ENCODE results near the gene PTCH1. TPM values are rescaled to one million over a fixed set of nuclear protein-coding genes. Genes with fewer than 3 reads are reported as not detected.
A peak's percentile ranks its signal among the peaks of the same experiment; 100 is the strongest.

Gene PTCH1
- total RNA-seq (2014; rRNA removed; shearing (Covaris generic)) = 4.3 and 6.8 TPM in 2 replicates

GRCh38 chr9:95516734-95517558 is at the start of gene PTCH1:
PTCH1 (minus strand) TSS chr9:95516971.
- peak; percentile 72 for DNase-seq (ENCODE audit: low read depth)

GRCh38 chr9:95565982-95566381 is 49.2 kb upstream of the PTCH1 start:
- DNase-seq (ENCODE audit: low read depth) = no peak

GRCh38 chr9:95561913-95562312 is 45.1 kb upstream of the PTCH1 start:
- no peak for DNase-seq (ENCODE audit: low read depth)

- no peak for DNase-seq (ENCODE audit: low read depth)
These were observed 40.4 kb upstream of the PTCH1 start for GRCh38 chr9:95557142-95557541.

DNA sequence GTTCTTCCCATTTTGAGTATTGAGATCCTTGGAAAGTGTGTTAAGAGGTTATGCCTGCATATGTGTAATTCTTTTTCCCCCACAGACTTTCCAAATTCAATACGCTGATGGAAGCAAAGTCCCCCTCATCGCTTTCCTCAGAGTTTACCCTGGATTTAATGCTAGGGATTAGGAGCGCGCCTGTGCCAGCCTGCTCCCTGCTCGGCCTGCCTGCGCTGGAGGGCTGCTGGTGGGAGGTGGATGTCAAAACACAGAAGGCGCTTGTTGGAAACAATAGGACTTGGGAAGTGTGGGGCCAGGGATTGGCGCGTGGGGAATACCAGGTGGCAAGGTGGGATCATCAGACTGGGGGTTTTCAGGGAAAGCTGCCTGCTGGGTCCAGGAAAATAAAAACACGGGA is 39.8 kb upstream of the PTCH1 start:
- DNase-seq (ENCODE audit: low read depth) = no peak

GRCh38 chr9:95552814-95553546 is 36.2 kb upstream of the PTCH1 start:
- DNase-seq (ENCODE audit: low read depth) = no peak

- no peak for DNase-seq (ENCODE audit: low read depth)
These were observed 35.5 kb upstream of the PTCH1 start for GRCh38 chr9:95552255-95552654.

GRCh38 chr9:95551406-95551805 is 34.6 kb upstream of the PTCH1 start:
- DNase-seq (ENCODE audit: low read depth) = no peak

DNA sequence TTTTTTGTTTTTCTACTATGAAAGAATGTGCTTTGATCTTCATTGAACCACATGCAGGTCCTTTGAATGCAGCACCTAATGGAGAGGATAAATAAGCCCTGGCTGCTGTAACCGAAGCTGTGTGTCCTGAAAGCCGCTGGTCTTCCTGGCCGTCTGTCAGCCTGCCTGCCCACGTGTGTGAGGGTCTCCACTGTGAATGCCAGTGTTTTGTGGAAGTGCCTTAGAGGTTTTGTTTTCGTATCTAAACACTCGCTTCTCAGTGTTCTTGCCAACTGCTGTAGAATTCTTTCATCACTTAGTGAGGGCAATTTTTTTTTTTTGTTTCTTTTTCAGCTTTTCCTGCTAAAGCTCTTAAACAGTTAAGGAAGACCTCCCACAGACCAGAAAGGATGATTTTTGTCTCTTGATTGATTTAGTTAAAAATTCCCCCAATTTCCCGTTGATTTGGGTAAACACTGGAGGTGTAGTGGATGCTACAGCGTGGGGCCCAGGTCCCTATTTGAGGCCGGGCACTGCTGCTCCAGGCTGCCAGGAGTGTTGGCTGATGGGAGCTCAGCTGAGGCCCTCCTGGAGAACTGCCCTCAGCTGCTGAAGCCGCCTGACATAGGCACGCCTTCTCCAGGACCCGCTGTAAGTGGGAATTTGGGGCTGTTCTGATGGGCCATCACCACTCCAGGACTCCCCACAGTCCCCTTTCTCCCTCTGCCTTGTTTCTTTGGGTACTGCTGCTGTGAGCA is 29.2 kb upstream of the PTCH1 start:
- DNase-seq (ENCODE audit: low read depth) = no peak

DNA sequence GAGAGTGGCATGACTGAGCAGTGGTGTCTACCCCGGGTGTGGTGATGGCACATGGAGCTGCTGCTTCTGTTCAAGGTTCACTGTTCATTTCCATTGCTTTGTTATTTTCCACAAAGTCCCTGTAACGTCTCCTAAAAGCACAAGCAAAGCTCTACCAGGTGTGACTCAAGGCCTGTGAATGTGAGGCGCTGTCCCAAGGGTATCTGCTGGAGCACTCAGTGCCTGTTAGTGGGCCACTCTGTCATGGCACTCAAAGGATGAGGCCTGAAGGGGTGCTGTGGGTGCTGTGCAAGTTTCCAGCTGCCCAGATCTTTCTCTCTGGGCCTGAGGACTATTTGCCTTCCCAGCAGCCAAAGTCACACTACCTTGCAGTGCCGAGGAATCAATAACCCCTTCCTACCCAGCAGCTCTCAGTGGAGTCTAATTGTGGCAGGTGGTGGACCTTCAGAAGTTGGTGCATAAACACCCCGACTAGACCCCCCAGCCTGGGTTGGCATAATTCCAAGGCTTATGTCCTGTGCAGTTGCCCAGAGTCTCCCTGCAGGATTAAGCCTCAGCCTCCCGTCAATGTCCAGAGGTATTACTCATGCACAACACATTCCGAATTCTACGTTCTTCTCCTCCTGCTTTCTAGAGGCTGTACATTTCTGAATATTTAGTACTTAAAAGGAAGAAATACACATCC is 17.4 kb upstream of the PTCH1 start:
- DNase-seq (ENCODE audit: low read depth) = no peak

GRCh38 chr9:95529910-95530309 is 13.1 kb upstream of the PTCH1 start:
- no peak for DNase-seq (ENCODE audit: low read depth)

GRCh38 chr9:95528908-95529502 is 12.2 kb upstream of the PTCH1 start:
- DNase-seq (ENCODE audit: low read depth) = no peak

- no peak for DNase-seq (ENCODE audit: low read depth)
These were observed 6.2 kb upstream of the PTCH1 start for GRCh38 chr9:95522871-95523370.

- DNase-seq (ENCODE audit: low read depth) = no peak
These were observed 4.9 kb upstream of the PTCH1 start for GRCh38 chr9:95521699-95522098.

DNA sequence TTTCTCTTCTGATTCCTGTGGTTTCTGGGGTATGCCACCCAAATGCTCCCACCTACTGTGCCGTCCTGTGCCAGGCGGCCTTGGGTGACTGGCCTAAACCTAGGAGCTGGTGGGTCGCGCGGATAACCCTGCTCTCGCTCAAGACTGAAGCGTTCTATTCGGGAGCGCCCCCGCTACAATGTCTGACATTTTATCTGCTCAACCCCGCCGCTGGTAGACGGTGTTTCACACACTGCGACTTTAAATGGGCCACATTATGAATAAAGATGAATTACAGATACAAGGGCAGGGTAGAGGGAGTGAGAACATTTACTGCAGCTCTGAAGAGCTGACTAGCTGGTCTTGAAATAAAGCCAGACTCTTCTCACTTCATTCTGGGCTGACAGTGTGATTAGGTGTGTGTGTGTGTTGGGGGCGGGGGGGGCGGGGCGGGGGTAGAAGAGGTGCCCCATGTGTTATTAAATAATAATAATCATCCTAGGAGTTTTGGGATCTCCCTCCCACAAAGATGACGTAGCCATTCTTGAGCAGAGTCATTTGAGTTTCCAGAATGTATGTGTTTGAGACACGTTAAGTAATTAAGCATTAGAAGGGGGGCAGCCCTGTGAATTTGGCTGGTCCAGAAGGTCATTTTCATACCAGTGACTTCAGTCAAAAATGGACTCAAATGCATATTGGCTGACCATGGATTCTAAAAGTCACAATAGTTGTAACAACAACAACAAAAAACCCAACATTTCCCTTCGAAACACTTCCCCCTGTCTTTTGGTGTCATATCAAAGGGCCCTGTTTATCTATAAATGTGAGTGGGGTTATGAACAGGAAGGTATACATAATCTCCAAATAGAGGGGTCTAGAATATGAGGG is 1.0 kb upstream of the PTCH1 start:
- no peak for DNase-seq (ENCODE audit: low read depth)

DNA sequence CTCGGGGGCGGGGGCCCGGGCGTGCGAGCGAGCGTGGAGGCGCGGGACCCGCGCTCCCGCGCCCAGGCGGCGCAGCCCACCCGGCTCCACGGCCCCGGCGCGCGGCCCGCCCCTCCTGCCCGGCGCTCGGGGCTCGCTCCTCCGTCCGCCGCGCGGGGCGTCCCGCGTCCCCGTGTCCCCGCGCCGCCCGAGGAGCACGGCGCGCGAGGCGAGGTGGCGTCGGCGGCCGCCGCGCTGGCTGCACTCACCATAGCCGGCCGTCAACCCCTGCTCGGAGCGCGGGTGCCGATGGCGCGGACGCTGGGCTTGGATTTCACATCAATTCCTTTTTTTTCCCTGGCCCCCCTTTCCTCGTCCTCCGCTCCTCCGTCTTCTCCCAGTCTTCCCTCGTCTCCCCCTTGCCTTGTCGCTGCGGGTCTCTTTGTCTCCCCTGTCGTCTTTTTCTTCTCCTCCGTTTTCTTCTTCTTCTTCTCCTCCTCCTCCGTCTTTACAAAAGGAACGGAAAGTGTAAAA is 494 bp downstream of the PTCH1 start:
- peak; percentile 43 for DNase-seq (ENCODE audit: low read depth)

- DNase-seq (ENCODE audit: low read depth) = peak; percentile 66
These were observed 1.3 kb downstream of the PTCH1 start for GRCh38 chr9:95515272-95516113.

GRCh38 chr9:95514342-95514741 is 2.4 kb downstream of the PTCH1 start:
- no peak for DNase-seq (ENCODE audit: low read depth)

DNA sequence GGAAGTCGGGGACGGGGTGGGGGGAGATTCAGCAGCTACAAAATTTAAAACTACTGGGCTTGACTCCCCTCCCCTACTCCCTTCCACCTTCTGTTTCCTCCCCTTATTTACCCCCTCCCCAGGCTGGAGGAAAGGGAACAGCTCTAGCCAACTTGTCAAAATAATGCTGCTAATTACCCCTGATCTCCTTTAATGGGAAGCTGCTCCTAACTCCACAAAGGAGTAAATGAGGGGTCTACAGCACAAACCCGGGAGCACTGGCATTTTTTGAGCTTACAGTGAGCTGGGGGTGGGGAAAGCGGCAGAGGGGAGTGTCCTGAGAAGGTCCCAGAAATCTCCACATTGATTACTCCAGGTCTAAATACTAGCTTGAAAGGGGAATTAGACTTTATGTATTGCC is 3.1 kb downstream of the PTCH1 start:
- DNase-seq (ENCODE audit: low read depth) = no peak

Measured in Daoy (cell line).